Tibial nerve (tissue), 4 donors: ENCODE results near the gene DLK2.

ENCODE experiments used
- EP300 ChIP-seq, 2 donors: sonication (generic); formaldehyde crosslinking; IDR thresholded peaks; one replicate each; pipeline ENCODE4 v1.6.1; 2017; ENCODE audit warnings: antibody characterized with exemption in 2 of 2, mild to moderate bottlenecking in 1 of 2
- TF ChIP-seq, protein P1 (sequence below), 5 experiments: fragments of 200-600 bp in 3 of 5; fragments of 450-650 bp in 2 of 5; sonication (generic) in 3 of 5; IDR thresholded peaks; one replicate each; pipeline ENCODE4 v1.5.1; 2016 to 2019; ENCODE audit warnings: antibody characterized with exemption in 5 of 5, mild to moderate bottlenecking in 3 of 5, moderate library complexity in 2 of 5

DNA sequence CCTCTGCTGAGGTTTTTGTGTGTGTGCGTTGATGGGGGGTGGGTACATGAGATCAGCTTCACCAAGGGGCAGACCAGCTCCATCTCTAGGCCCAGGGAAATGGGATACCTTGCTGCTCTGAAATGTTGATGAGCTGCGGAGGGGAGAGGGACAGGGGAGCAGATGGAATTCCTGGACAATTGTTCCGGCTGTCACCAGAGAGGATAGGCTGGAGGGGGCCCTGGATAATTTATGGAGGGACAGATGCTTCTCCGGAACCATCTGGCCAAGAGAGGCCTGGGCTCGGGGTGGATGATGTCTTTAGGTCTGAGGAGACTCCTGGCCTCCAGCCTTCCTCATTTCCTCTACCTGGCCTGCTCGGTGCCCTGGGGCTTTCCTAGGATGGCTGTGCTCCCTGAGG lies 20.2 kb upstream of the DLK2 start:
- TF ChIP-seq EP300 (IDR thresholded peaks at IDR 0.05) = no peak
- TF ChIP-seq, protein P1, sequence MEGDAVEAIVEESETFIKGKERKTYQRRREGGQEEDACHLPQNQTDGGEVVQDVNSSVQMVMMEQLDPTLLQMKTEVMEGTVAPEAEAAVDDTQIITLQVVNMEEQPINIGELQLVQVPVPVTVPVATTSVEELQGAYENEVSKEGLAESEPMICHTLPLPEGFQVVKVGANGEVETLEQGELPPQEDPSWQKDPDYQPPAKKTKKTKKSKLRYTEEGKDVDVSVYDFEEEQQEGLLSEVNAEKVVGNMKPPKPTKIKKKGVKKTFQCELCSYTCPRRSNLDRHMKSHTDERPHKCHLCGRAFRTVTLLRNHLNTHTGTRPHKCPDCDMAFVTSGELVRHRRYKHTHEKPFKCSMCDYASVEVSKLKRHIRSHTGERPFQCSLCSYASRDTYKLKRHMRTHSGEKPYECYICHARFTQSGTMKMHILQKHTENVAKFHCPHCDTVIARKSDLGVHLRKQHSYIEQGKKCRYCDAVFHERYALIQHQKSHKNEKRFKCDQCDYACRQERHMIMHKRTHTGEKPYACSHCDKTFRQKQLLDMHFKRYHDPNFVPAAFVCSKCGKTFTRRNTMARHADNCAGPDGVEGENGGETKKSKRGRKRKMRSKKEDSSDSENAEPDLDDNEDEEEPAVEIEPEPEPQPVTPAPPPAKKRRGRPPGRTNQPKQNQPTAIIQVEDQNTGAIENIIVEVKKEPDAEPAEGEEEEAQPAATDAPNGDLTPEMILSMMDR (IDR thresholded peaks at IDR 0.05) = no peak
